OCI-LY3 (cell line): ENCODE measurements around the gene SPOCK1.
"Not testable (repeated sequence)": the region's sequence is repeated elsewhere in the genome, so short reads cannot be mapped to it uniquely, and the experiment has no call there.

ENCODE experiments used
- H2AFZ ChIP-seq: fragments of 200-600, 300-600 bp; shearing (Covaris generic); 2 replicates; pipeline ENCODE4 v1.6.0; 2014; ENCODE audit warnings: antibody characterized with exemption, low read depth, low read length
- H3K27ac ChIP-seq: fragments of 200-600, 300-600 bp; sonication (generic); 2 replicates; pipeline ENCODE4 v1.5.1; 2014; ENCODE audit warnings: mild to moderate bottlenecking, low read length, moderate library complexity, mixed read lengths
- H3K27me3 ChIP-seq: fragments of 200-600, 300-600 bp; sonication (generic); 2 replicates; pipeline ENCODE4 v1.6.1; 2014; ENCODE audit warnings: low read depth, low read length, mixed read lengths
- H3K36me3 ChIP-seq: fragments of 200-600, 300-600 bp; sonication (generic); replicated peaks from 2 replicates; pipeline ENCODE3; 2014; ENCODE audit warnings: low read depth, low read length, mixed read lengths
- H3K4me1 ChIP-seq: fragments of 300-600, 200-600 bp; sonication (generic); 2 replicates; pipeline ENCODE4 v1.6.1; 2014; ENCODE audit warnings: low read length, mixed read lengths
- H3K4me2 ChIP-seq: fragments of 200-600, 300-600 bp; sonication (generic); 2 replicates; pipeline ENCODE4 v1.6.1; 2014; ENCODE audit warnings: low read length, mixed read lengths
- H3K4me3 ChIP-seq: fragments of 300-600, 200-600 bp; sonication (generic); 2 replicates; pipeline ENCODE4 v1.5.1; 2014; ENCODE audit warnings: antibody characterized with exemption, mild to moderate bottlenecking, low read length, moderate library complexity
- H3K79me2 ChIP-seq: fragments of 300-600, 200-600 bp; shearing (Covaris generic); 2 replicates; pipeline ENCODE4 v1.6.1; 2014; ENCODE audit warnings: mild to moderate bottlenecking, low read length, mixed read lengths
- H3K9ac ChIP-seq: fragments of 300-600, 200-600 bp; shearing (Covaris generic); 2 replicates; pipeline ENCODE4 v1.6.0; 2014; ENCODE audit warnings: mild to moderate bottlenecking, low read length, moderate library complexity
- H3K9me3 ChIP-seq: fragments of 200-600, 300-600 bp; shearing (Covaris generic); 2 replicates; pipeline ENCODE4 v1.6.1; 2014; ENCODE audit warnings: low read length, mixed read lengths; ENCODE audit not compliant: insufficient read depth
- H4K20me1 ChIP-seq: fragments of 200-600, 300-600 bp; sonication (generic); 2 replicates; pipeline ENCODE4 v1.6.1; 2016; ENCODE audit warnings: low read length, mixed read lengths; ENCODE audit not compliant: insufficient read depth
- EZH2phosphoT487 ChIP-seq: fragments of 200-600 bp; shearing (Covaris generic); IDR thresholded peaks from 2 replicates; pipeline ENCODE4 v1.6.1; 2018; ENCODE audit warnings: antibody characterized with exemption, mixed run types, low read depth
- TF ChIP-seq, protein P1 (sequence below): fragments of 200-600, 300-600 bp; sonication (generic); IDR thresholded peaks from 2 replicates; pipeline ENCODE4 v1.5.1; 2014; ENCODE audit warnings: antibody characterized with exemption, low read length, low read depth

Gene SPOCK1

GRCh38 chr5:137234973-137235943 lies 263.9 kb downstream of the SPOCK1 start:
- no peaks in the 10 kb centered on the region for H3K9me3 ChIP-seq
- H3K4me3 ChIP-seq = no peak overlapping the region
- no peaks in the 10 kb centered on the region for H3K79me2 ChIP-seq
- no peak for TF ChIP-seq EZH2phosphoT487
- TF ChIP-seq, protein P1, sequence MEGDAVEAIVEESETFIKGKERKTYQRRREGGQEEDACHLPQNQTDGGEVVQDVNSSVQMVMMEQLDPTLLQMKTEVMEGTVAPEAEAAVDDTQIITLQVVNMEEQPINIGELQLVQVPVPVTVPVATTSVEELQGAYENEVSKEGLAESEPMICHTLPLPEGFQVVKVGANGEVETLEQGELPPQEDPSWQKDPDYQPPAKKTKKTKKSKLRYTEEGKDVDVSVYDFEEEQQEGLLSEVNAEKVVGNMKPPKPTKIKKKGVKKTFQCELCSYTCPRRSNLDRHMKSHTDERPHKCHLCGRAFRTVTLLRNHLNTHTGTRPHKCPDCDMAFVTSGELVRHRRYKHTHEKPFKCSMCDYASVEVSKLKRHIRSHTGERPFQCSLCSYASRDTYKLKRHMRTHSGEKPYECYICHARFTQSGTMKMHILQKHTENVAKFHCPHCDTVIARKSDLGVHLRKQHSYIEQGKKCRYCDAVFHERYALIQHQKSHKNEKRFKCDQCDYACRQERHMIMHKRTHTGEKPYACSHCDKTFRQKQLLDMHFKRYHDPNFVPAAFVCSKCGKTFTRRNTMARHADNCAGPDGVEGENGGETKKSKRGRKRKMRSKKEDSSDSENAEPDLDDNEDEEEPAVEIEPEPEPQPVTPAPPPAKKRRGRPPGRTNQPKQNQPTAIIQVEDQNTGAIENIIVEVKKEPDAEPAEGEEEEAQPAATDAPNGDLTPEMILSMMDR = no peak
- H4K20me1 ChIP-seq = no peaks in the 10 kb centered on the region
- no peak overlapping the region for H3K9ac ChIP-seq
- no peak overlapping the region for H3K4me2 ChIP-seq
- no peak overlapping the region for H2AFZ ChIP-seq
- no peak overlapping the region for H3K27ac ChIP-seq
- no peaks in the 10 kb centered on the region for H3K36me3 ChIP-seq
- H3K27me3 ChIP-seq = no peaks in the 10 kb centered on the region
- no peaks in the 10 kb centered on the region for H3K4me1 ChIP-seq

GRCh38 chr5:137233726-137234125 lies 265.4 kb downstream of the SPOCK1 start:
- H3K4me2 ChIP-seq = no peak overlapping the region
- no peak for TF ChIP-seq EZH2phosphoT487
- TF ChIP-seq, protein P1 = no peak
- H4K20me1 ChIP-seq = no peaks in the 10 kb centered on the region
- H2AFZ ChIP-seq = no peak overlapping the region
- H3K79me2 ChIP-seq = no peaks in the 10 kb centered on the region
- no peaks in the 10 kb centered on the region for H3K36me3 ChIP-seq
- H3K27ac ChIP-seq = no peak overlapping the region
- no peaks in the 10 kb centered on the region for H3K4me1 ChIP-seq
- no peaks in the 10 kb centered on the region for H3K9me3 ChIP-seq
- no peak overlapping the region for H3K9ac ChIP-seq
- no peaks in the 10 kb centered on the region for H3K27me3 ChIP-seq
- H3K4me3 ChIP-seq = no peak overlapping the region

DNA sequence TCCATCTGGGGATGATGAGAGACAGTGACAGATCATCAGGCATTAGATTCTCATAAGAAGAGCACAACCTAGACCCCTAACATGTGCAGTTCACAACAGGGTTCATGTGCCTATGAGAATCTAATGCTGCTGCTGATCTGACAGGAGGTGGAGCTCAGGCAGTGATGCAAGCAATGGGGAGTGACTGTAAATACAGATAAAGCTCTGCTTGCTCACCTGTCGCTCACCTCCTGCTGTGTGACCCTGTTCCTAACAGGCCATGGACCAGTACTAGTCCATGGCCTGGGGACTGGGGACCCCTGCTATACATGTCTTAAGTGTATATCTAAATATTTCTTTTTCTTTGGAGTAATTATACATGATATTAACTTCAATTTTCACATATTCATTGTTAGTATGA lies 265.8 kb downstream of the SPOCK1 start:
- H3K36me3 ChIP-seq, H3K4me2 ChIP-seq, H3K79me2 ChIP-seq, H3K9ac ChIP-seq, H3K4me3 ChIP-seq, H3K4me1 ChIP-seq, H4K20me1 ChIP-seq, H3K27me3 ChIP-seq, H3K27ac ChIP-seq, H3K9me3 ChIP-seq, H2AFZ ChIP-seq: not testable (repeated sequence)

DNA sequence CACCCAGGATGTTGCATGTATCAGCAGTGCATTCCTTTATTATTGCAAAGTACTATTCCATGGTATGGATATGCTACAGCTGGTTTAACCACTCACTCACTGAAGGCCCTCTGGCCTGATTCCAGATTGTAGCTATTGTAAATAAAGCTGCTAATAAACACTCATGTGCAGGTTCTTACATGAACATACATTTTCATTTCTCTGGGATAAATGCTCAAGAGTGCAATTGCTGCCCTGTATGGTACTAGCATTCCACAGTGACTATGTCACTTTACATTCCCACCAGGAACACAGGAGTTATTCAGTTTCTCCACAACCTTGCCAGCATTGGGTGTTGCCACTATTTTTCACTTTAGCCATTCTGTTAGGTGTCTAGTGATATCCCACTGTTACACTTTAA lies 267.6 kb downstream of the SPOCK1 start:
- TF ChIP-seq, protein P1 = no peak
- TF ChIP-seq EZH2phosphoT487 = no peak
- Histone ChIP-seq H3K27ac (no peak overlapping the region), H3K4me2 (no peak overlapping the region), H3K9me3 (no peaks in the 10 kb centered on the region), H3K27me3 (no peaks in the 10 kb centered on the region), H3K4me1 (no peaks in the 10 kb centered on the region), H3K36me3 (no peaks in the 10 kb centered on the region), H3K9ac (no peak overlapping the region), H3K4me3 (no peak overlapping the region), H3K79me2 (no peaks in the 10 kb centered on the region), H2AFZ (no peak overlapping the region), H4K20me1 (no peaks in the 10 kb centered on the region)
